GM10248 (cell line): ENCODE data around the gene GRIK3.

Experiments
- CTCF ChIA-PET: fragments of 300-600 bp; sonication (Branson Sonifier 250); formaldehyde crosslinking; extraction: SDS; loops from one replicate; lab custom pipeline; 2021; ENCODE audit warnings: antibody characterized with exemption; lab: Yijun Ruan, JAX
- POLR2A ChIA-PET: fragments of 350-650 bp; sonication (Branson Sonifier 250); formaldehyde crosslinking; extraction: SDS; loops from one replicate; lab custom pipeline; 2020; ENCODE audit warnings: antibody characterized with exemption; lab: Yijun Ruan, JAX
- DNase-seq: peaks from one replicate; pipeline ENCODE4 v3.0.0; 2012; ENCODE audit errors: extremely low spot score
- TF ChIP-seq, protein P1 (sequence below): IDR thresholded peaks from 2 replicates; pipeline ENCODE4 v1.5.1; 2012; ENCODE audit warnings: mild to moderate bottlenecking, low read depth; ENCODE audit errors: extremely low read depth, missing control alignments, control extremely low read depth

The GRIK3 gene

DNA sequence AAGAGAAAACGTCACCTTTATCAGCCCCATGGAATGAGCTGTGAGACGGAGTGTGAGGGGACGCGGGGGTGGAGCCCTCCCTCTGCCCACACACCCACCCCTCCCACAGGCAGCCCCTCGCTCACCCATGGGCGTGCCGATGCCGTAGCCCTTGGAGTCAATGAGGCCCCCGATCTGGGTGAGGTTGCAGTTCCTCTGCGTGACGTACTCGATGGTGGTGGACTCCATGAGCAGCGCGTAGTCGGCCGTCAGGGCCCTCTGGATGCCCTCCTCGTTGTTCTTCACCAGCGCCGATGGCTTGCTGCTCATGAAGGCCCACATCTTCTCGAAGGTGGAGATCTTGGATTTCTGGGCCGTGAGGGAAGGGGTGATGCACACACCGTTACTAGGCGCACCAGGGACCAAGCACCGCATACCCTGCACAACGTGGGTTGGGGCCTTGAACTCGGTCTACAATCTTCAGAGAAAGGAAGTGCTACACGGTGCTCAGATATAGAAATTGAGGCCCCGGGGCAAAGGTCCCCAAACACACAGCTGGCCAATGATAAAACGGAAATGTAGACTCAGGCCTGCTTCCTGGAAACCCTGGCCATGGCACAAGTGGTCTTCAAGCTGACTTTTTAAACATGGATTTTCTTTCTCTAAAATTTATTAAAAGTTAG is 228.2 kb downstream of the GRIK3 start:
- ChIA-PET CTCF (no interaction called here), POLR2A (no interaction called here)
- TF ChIP-seq, protein P1, sequence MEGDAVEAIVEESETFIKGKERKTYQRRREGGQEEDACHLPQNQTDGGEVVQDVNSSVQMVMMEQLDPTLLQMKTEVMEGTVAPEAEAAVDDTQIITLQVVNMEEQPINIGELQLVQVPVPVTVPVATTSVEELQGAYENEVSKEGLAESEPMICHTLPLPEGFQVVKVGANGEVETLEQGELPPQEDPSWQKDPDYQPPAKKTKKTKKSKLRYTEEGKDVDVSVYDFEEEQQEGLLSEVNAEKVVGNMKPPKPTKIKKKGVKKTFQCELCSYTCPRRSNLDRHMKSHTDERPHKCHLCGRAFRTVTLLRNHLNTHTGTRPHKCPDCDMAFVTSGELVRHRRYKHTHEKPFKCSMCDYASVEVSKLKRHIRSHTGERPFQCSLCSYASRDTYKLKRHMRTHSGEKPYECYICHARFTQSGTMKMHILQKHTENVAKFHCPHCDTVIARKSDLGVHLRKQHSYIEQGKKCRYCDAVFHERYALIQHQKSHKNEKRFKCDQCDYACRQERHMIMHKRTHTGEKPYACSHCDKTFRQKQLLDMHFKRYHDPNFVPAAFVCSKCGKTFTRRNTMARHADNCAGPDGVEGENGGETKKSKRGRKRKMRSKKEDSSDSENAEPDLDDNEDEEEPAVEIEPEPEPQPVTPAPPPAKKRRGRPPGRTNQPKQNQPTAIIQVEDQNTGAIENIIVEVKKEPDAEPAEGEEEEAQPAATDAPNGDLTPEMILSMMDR = no peak
- DNase-seq = no peak

DNA sequence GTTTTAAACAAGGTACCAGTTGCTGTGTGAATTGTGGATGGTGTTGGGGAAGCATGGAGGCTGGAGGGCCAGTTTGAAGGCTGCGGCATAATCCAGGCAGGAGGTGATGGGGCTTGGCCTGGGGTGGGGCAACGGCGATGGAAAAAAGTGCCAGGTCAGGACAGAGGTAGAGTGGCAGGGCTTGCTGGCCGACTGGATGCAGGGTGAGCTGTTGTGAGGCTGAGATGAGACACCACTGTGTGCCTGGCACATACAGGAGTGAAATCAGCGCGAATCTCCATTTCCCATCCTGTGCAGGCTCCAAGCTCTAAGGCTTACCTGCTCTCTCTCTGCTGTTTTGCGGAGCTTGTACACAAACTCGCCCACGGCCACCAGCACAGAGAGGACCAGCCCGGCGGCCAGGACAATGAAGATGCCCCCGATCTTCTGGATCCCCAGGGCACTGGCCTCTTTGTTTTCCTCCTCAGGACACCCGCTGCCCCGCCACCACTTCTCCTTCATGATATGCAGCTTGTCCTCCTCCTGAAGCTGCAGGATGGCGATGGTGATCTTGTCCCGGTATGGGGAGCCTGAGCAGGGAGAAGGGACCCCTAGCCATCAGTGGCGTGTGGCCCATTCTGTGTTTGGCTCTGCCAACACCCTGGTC is 229.5 kb downstream of the GRIK3 start:
- ChIA-PET CTCF (no interaction called here), POLR2A (no interaction called here)
- DNase-seq = no peak

DNA sequence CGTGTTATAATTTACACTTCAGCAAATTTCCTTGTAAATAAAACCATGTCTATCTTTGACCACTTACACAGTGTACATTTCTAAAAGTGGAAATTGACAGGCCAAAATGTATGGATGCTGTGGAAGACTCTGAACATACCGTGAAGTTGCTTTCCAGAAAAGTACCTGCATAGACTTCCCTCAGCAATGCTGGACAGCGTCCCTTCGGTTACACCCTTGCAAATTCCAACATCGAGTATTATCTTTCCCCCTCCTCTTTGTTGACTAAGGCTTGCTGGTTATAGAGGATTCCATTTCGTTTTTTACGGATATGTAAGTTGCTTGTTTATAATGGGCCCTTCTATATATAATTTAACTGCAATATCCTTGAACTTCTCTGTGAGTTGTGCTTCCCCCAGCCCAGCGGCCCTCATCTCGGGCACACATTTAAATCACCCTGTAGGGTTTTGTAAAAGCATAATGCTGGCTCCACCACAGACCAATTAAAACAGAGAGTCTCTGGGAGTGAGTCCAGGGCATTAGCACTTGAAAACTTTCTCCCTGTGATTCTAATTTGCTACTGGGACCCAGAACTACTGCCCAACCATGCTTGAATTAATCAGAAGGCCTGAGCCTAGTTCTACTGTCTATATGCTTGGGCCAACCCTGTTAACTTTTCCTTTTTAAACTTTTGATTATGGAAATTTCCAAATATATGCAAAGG is 230.3 kb downstream of the GRIK3 start:
- no peak for DNase-seq
- ChIA-PET CTCF (no interaction called here), POLR2A (no interaction called here)
- TF ChIP-seq, protein P1 = no peak

More for the DNA sequence above, 229.5 kb downstream of the GRIK3 start:
- TF ChIP-seq, protein P1 = no peak

DNA sequence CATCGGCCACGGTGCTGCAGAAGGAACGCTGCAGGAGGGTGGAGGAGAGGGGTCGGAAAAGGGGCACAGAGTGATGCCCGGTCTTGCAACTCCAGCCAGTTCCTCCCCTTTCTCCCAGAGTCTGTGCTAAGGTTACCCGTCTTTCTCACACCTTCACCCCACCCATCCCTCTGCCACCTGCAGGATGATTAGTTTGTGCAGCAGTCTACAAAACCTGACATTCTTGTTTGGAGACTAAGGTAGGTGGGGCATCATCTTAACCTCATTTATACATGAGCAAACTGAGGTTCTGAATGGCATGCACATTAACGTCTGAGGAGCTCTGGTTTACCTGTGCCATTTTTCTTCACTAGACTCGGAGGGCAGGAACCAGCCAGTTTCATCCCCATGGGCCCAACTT is 232.3 kb downstream of the GRIK3 start:
- ChIA-PET POLR2A (no interaction called here), CTCF (no interaction called here)
- no peak for DNase-seq
- TF ChIP-seq, protein P1 = no peak

DNA sequence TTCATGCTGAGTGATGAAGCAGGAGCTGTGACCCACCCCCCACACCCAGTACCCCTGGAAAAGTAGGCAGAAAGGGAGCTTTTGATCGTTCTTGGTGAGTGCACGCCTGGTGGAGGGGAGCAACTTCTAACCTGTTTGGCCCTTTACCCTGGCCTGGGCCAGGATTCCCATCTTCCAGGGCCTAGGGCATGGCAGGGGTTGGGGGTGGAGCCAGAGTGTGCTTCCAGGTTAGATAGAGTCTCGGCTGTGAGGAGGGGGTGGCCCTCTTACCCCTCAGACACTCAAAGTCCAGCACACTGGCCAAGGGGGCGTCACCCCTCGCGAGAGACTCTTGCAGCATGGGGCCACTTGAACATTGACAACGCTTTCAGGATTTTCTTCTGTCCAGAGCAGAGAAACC is 236.6 kb downstream of the GRIK3 start:
- ChIA-PET CTCF (no interaction called here), POLR2A (no interaction called here)
- TF ChIP-seq, protein P1 = no peak
- no peak for DNase-seq

DNA sequence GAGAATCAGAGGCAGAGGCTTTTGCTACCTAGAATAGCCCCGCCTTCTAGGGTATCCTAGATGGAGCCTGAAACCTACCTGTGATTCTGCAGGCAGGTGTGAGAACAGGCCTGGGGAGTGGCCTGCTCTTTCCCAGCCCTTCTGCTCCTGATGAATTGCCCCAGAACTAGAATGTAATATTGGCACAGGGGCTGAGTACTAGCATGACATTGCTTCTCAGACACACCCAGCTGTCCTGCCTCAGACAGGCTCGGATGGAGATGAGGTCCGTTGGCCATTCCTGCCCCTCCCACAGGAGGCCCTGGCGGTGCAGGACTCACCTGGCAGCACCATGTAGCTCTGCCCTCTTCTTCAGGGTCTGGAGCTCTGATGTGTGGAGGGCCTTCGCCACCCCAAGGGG is 237.6 kb downstream of the GRIK3 start:
- TF ChIP-seq, protein P1 = no peak
- POLR2A ChIA-PET = no interaction called here
- CTCF ChIA-PET = no interaction called here
- no peak for DNase-seq
